Peyer's patch (tissue), 4 donors: ENCODE measurements around the gene DDX28.
"Not testable (repeated sequence)": the region's sequence is repeated elsewhere in the genome, so short reads cannot be mapped to it uniquely, and the experiment has no call there.

Experiments
- POLR2A ChIP-seq, 2 donors: fragments of 450-650 bp; IDR thresholded peaks; one replicate each; pipeline ENCODE4 v1.5.1; 2017; ENCODE audit warnings: antibody characterized with exemption in 2 of 2, mild to moderate bottlenecking in 2 of 2, moderate library complexity in 2 of 2
- TF ChIP-seq, protein P1 (sequence below), 6 experiments: fragments of 450-650 bp in 4 of 6; fragments of 200-600 bp in 2 of 6; sonication (generic) in 1 of 6; IDR thresholded peaks; one replicate each; pipeline ENCODE4 v1.5.1; 2017 to 2019; ENCODE audit warnings: antibody characterized with exemption in 6 of 6, mild to moderate bottlenecking in 3 of 6, moderate library complexity in 1 of 6

DNA sequence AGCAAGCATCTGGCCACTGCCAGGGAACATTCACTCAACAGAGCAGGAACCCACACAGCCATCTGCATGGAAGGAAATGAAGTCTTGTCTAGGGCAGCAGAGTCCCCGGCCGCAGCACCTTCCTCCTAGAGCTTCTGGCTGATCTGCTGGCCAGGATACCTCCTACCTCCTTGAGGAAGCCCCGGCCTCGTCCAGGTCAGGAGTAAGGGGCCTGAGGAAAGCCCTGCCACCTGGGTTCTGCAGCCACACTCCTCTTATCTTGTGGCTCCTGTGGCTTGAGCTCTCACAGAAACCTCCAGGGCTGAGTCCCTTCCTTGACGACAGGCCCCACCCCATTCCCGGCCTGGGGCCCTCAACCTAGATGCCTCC is 29.0 kb downstream of the DDX28 start:
- TF ChIP-seq, protein P1, sequence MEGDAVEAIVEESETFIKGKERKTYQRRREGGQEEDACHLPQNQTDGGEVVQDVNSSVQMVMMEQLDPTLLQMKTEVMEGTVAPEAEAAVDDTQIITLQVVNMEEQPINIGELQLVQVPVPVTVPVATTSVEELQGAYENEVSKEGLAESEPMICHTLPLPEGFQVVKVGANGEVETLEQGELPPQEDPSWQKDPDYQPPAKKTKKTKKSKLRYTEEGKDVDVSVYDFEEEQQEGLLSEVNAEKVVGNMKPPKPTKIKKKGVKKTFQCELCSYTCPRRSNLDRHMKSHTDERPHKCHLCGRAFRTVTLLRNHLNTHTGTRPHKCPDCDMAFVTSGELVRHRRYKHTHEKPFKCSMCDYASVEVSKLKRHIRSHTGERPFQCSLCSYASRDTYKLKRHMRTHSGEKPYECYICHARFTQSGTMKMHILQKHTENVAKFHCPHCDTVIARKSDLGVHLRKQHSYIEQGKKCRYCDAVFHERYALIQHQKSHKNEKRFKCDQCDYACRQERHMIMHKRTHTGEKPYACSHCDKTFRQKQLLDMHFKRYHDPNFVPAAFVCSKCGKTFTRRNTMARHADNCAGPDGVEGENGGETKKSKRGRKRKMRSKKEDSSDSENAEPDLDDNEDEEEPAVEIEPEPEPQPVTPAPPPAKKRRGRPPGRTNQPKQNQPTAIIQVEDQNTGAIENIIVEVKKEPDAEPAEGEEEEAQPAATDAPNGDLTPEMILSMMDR (IDR thresholded peaks at IDR 0.05), result not testable (repeated sequence)
- not testable (repeated sequence) for TF ChIP-seq POLR2A (IDR thresholded peaks at IDR 0.05)
